SW 1271 (cell line): ENCODE results near the gene B3GAT2.
A peak's percentile ranks its signal among the peaks of the same experiment; 100 is the strongest.

ENCODE experiments used
- DNase-seq, 2 experiments: peaks; one replicate each; lab custom pipeline; 2025; lab: John Stamatoyannopoulos, UW

The B3GAT2 gene

DNA sequence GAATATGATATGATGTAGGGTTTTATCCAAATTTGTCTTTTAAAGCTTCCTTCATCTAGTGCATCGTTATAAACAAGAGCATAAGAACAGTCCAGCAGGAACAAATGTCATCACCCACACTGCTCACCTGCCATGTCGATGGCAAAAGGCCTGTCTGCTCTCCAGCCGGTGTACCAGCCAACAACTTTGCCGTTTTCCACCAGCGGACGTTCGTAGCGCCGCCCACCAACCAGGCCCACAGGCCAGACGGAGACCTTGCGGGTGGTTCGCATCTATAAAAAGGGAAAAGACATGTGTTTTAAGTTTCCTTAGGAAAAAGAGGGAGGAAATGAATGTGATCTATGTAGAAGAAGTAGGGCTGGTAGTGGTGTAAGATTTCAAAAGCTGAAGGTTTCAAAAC lies 62.9 kb downstream of the B3GAT2 start:
- no peak for DNase-seq

DNA sequence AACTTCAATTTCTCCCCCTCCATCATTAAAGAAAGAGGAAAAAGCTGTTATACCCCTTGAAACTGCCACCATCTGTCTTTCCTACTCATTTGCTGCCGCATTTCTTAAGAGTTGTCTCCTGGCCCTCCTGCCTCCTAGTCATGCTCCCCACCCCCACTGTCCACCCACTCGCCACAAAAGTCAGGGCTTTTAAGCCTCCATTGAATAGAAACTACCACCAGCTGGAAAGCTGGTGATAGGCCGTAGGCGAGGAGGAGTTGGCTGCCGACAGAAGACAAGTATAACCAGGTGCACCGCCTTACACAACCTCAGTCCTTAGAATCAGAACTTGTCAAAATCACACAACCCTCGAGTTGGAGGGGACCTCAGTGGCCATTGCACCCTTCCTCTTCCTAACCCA lies 67.6 kb downstream of the B3GAT2 start:
- DNase-seq: no peak

DNA sequence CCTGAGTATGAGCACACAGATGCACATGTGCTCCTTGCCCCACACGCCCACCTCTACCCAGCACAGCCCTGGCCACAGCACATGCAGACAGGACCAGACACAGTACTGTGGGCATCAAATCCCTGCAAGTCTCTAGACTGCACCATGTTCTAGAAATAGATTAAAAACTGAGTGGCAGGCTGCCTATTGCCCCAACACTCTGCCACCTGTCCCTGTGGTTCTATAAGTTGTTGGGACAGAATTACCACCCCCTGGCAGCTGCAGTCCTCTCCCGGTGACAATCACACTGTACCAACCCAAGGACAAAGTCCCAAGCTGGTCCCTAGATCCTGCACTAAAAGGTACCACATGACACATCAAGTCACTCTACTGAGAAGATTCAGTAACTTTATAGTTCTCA lies 70.2 kb downstream of the B3GAT2 start:
- DNase-seq: no peak

DNA sequence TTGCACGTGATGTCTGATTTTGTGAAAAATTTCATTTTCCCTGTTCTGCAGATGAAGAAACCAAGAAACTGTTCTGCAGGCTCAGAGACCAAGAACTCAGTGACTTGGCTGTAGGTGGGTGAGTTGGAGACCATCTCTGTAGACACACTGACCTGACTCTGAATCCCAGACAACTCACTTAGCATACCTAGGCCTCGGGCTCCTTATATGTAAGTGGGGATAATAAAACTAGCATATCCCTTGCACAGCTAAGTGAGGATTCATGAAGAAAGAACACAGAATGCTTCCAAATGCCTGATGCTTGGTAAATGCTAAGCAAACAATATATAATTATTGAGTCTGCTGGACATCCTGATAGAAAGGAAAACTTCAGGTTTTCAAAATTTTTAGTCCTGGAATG lies 70.8 kb downstream of the B3GAT2 start:
- DNase-seq: no peak

DNA sequence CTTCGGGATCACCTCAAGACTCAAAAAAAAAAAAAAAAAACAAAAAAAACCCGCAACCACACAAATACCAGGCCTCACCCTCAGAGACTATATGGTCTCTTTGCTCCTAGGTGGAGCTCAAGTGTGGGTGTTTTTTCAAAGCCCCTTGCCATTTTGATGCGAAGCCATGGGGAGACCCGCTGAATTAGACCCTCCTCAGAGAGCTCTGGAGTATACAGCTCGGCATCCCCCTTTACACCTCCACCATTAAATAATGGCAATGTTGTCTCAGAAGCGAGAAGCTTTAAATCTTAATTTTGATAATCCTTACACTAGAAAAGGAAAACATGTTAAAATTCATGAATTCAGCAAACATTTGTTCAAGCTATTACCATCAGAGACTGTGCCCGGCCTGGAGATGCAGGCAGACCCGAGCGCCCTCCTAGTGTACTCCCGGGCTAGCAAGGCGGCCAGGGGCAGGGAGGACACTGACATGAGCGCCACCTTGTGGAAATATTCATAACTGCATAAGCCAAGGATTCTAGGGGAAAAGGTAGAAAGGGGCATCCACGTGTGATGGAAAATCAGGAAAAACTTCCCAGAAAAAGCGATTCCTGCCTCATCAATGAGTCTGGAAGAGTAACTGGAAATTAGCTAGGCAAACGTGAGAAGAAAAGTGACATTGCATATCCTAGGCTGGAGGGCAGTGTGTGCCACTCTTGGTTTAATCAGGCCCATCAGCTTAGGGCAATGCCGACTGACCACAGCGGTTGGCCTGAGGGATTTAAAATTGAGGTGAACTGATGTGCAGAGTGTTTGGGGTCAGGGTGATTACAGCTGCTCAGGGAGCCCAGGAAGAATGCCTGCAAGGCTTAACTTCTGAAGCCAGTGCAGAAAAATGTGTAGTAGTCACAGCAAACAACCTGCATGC lies 72.5 kb downstream of the B3GAT2 start:
- DNase-seq: peak; percentile 1 to 48

DNA sequence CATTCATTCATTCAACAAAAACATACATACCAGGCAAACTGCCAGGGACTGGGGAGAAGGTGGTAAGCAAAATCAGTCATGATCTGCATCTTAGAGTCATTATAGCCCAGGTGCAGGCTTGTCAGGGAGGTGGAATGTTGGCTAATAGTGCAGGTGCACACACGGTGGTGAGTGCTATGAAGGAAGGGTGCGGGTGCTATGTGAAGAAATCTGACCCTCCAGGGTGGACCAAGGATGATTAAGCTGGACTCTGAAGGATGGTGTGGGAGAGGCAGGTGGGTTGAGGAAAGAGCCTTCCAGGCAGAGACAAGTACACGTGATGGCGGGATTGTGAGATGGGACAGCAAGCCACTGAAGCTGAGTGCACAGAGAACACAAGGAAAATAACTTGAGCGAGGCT lies 77.4 kb downstream of the B3GAT2 start:
- no peak for DNase-seq

DNA sequence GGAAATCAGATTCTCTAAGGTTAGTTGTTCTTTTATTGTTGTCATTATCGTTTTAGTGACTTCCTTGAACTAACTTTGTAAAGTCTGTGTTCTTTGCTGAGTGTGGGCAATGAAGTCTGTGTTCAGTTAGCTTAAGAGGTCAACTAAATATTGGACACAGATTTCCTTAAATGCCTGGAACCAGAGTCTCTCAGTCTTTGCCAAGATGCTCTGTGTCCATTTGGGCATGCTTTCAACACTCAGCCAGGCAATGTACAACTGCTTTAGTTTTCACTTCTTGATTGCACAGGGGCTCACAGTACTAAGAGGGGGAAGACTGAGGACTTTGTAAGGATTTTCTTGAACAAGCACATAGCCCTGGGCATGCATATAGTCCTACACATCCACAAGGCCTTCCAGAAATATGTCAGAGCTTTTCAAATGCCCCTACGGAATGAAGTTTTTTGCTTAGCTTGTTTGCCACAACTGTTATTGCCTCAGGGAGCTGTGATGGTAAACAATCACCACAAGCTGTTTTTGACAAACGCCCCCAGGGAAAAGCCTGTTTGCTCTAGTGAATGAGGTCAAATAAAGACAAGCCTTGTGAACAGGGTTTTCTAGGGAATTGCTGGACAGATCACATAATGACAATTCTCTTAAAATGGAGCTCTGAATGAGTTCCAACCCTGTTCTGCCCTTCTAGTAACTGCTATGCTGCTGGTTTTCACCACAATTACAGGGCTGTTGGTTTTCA lies 82.5 kb downstream of the B3GAT2 start:
- no peak for DNase-seq

DNA sequence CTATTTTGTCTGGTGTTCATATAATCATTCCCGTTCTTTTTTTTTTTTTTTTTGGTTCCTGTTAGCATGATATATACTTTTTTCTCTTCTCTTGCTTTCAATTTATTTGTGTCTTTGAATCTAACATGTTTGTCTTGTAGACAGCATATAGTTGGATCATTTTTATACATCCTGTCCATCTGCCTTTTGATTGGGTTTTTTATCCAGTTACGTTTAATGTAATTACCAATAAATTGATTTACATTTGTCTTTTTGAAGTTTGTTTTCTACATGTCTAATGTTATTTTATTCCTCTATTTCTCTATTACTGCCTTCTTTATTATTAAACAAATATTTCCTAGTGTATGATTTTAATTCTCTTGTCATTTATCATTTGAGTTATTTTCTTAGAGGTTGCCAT lies 84.4 kb downstream of the B3GAT2 start:
- DNase-seq: no peak

DNA sequence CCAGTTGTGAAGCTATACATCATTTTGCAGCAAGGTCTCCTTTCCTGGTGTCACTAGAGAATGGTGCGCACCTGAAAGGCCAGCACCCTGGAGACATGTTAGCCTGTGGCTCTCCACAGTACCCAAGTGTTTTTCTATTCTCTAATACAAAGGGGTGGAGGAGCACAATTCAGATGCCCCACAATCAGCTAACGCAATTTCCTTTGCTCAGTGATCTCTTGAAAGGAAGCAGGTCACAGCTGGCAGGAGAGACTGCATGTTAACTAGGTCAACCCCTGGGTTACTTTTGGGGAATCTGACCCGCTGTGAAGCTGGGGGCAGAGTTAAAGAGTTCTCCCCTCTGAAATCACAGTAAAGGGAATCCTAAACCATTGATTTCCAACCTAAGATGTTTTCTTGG lies 92.5 kb downstream of the B3GAT2 start:
- DNase-seq: no peak

DNA sequence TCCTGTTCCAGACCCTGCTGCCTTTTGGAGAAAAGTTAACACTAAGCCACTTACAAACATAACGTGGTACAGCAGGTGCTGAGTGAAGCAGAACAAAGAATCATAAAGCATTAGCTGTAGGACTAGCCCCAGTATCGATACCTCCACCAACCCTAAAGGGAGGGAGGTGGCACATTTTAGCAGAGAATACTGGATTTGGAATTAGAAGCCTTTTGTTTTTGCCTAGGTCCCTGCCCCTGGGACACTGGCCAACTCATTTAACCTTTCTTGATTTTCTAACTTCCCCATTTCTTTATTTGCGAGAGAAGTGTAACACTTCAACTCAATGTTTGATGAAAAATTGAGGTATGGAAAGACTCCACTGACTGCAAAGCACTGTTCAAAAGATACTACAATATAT lies 93.5 kb downstream of the B3GAT2 start:
- no peak for DNase-seq

DNA sequence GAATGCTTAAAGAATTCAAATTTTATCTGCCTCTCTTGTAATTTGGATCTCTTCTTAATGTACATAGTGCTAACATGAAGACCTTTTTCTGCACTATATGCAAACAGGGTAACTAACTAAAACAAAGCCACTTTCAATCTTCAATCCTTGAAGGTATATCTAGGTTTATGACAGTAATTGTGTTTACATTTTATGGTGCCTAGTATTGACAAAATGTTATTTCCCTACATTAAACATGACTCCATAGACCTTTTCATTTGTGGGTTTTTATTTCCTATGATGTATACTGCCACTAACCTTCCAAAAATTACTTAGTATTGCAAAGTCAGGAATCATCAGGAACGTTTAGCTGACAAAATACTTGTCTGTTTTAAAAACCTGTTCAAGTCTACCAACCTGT lies 95.9 kb downstream of the B3GAT2 start:
- DNase-seq: no peak

DNA sequence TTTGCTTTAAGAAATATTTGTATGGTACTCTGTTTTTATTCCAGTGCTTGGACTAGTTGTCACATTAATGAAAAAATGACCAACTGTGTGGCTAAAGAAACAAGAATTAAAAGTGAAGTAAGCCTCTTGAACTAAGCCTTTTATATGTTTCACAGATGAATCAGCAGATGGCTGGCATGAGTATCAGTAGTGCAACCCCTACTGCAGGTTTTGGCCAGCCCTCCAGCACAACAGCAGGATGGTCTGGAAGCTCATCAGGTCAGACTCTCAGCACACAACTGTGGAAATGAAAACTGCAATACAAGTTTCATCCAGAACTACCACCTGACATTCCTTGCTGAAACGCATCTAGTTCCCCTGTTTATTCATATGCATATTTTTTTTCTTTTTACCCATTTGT lies 96.8 kb downstream of the B3GAT2 start:
- no peak for DNase-seq

DNA sequence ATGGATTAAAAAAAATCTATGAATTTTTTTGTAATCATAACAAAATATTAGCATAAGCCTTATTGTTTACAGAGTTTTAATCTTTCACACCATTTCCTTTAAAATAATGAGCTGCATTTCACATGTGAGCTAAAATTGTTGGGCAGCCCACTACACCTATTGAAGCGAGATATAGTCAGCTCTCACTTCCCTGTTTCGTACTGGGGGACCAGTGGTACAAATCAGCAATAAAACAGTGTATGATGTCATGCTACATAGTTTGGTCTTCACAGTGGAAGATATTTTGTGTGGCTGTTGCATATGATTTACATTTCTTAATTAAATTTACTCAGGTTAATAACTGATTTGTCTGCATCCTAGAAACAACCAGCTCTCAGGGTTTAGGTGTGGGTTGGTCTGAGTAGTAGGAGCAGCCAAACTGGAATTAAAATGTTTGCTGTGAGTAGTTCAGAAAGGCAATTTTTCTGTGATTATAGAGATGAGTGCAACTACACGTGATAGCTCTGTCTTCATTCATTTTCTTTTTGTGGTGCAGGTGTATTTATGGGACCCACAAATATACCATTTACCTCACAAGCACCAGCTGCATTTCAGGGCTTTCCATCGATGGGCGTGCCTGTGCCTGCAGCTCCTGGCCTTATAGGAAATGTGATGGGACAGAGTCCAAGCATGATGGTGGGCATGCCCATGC lies 99.3 kb downstream of the B3GAT2 start:
- no peak for DNase-seq

DNA sequence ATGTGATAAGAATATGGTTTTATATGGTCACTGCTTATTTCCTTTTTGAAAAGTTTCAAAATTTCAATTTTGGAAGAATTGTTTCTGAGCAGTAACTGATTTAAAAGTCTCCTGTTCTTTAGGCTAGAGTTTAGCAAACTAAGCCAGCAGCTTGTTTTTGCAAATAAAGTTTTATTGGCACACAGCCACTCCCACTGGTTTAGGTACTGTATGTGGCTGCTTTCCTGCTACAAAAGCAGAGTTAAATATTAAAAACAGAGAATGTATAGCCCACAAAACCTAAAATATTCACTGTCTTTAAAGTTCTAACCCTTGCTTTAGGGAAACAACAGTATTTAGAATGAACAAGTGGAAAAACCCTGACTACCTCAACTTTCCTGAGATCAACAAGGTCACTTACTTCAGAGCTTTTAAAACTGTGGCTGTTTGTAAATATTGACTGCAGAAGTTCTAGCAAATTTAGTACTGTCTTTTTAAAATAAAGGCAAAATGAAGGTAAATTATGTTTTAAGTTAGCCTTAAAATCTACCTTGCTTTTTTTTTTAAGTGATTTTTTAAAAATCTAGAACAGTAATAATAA lies 104.1 kb downstream of the B3GAT2 start:
- no peak for DNase-seq

DNA sequence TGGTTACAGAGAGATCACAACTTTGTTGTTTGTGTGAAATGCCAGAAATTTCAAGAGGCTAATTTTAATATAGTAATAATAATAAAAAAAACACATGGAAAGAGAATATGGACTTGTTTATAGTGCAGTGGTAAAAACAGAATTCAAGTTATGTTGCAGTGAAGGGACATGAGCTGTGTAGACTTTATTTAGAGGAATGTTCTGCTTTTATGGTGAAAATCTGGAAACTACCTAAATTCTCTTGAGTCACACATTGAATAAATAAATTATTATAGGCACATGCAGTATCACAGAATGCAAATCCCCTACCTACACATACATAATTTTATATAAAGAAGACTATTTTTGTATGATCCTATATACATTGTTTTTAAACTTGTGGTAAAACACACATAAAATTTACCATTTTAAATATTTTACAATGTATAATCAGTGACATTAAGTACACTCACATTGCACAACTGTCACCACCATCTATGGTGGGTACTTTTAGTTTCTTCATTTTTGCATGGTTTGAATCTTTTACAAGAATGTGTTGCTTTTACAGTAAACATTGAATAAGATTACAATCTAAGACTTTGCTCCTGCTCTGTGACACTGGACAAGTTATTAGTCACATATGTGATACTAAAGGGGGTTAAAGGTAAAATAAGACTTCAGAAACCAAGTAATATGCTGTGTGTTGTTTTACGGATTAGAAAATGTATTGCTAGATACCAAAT lies 107.4 kb downstream of the B3GAT2 start:
- no peak for DNase-seq

DNA sequence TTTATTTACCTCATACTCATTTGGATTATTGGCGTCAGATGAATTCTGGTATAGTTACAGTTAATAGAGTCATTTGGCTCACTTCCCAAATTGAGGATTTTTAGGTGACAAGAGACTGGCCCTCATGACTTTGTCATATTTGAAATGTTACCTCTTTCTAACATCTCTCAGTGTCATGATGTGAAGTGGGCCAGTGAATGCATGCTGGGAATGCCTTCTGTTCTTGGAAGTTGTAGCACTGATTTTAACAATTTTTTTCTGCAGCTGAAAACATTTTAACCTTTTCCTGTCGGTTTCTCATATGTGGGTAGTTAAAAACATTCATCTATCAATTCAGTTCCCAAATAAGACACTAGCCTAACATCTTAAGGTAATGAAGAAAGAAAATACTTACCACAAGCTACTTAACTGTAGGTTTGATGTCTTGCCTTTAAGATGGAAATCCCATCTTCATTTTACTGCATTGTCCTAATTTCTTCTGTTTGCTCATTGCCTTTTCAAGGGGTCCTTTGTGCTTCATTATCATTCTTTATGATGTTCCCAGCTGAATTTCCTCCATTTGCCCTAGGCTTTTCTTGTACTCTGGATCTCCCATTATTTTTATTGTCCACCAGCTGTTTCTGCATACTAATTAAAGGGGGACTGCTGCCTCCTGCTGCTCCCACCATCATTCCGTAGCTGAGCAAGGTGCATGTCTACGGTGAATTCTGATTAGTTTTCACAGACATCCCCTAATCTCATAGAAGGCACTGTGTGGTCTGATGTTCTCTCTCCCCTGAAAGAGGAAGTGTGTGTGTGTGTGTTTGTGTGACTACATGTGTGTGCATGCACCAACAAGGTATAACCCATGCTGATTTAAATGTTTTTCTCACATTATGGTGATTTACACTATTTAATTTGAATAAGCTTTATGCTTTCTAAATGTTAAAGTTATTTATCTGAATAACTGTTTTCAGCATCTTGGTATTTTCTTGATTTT lies 109.5 kb downstream of the B3GAT2 start:
- no peak for DNase-seq

DNA sequence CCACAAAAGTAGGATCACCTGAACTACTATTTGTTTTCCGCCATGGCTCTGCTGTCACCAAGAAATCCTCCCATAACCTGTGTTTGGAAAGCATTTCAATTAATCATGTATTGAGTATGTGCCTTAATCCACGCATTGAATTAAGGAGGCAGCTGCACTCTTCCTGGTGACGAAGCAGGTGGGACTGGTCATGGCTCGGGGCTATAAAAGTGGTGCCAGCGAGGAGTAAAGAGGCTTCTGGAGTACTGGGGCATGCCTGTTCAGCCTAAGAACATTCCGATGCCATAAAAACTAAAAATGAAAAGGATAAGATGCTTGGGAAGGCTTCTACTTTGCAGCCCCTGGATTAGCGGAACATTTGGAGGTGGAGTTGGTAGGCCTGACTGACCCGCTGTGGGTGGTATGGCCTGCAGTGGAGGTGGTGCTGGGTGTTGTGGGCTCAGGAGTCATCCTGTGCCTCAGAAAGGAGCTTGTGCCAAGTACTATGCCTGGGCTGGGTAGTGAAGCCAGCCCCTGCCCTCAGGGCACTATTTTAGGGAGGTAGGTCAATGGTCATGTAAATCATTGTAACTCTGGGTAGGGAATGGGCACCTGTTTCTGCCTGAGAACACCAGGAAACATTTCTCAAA lies 110.5 kb downstream of the B3GAT2 start:
- DNase-seq: no peak

DNA sequence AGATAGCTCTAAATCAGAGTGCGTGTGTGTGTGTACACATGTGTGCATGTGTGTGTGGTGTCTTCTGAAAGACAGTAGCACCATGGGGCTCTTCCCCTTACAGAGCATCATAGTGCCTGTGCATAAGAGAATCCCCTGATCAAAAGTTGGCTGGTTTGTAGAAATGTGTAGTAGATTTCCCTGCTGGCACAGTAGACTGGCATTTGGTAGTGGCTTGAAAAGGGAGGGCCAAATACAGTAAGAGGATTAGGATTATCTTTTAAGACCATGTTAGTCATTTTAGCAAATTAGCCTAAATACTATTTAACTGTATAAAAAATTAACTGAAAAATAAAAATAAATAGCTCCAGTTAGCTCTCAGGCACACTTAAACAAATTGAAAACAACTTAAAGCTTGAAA lies 112.6 kb downstream of the B3GAT2 start:
- DNase-seq: no peak

DNA sequence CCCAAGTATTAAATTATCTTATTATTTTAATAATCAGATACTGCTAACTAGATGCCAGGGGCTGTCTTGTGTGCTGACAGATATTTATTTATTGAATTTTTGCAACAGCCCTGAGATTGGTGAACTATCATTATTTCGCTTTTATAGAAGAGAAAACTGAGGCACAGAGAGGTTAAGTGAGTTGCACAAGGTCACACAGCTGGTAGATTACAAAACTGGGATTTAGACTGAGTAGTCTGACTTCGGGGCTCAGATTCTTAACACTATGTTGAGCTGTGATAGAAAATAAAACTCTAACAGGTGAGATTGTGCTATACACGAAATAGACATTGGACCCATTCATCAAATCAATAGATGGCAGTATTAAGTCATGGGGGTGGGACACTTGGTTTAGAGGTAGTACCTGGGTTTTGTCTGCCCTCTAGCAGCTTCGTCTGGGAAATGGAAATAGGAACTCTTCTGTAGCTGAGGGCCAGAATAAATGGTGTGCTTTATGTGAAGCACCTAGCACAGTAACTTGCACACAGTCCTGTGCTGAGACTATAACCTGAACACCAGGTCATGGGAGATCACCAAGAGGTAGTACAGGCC lies 113.4 kb downstream of the B3GAT2 start:
- no peak for DNase-seq

DNA sequence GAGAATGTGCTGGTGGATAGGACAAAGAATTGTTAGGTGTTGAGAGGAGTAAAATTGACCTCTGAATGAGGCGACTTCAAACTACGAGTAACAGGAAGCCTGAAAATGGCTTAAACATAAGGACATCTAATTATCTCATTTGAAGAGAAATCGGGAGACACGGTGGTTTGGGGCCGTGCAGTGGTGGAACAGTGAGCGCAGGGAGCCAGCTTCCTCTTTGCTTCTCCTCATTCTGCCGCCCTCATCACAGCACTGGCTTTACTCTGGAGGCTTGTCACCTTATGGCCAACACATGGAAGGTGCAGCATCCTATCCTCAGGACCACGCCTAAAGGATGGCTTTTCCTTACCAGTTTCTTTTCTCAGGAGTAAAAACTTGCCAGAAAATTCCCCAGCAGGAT lies 114.3 kb downstream of the B3GAT2 start:
- DNase-seq: no peak
